B cell (primary cell): ENCODE data around the gene TEX13D. TPM values are rescaled to one million over a fixed set of nuclear protein-coding genes. Genes with fewer than 3 reads are reported as not detected.
"Not testable (repeated sequence)": the region's sequence is repeated elsewhere in the genome, so short reads cannot be mapped to it uniquely, and the experiment has no call there.

ENCODE experiments used
- ATAC-seq: fragments of 200-7000 bp; cut with Tn5 transposase; one replicate; pipeline ENCODE4 v1.10.0; 2021; ENCODE audit warnings: low read depth, mild to moderate bottlenecking, moderate number of reproducible peaks, moderate library complexity
- CTCF ChIA-PET: fragments of 350-600 bp; sonication (Branson Sonifier 250); formaldehyde crosslinking; loops from one replicate; lab custom pipeline; 2021; ENCODE audit warnings: antibody characterized with exemption, inconsistent platforms; lab: Charles Lee
- POLR2A ChIA-PET: fragments of 350-600 bp; sonication (Branson Sonifier 250); formaldehyde crosslinking; loops from one replicate; lab custom pipeline; 2021; ENCODE audit warnings: antibody characterized with exemption; lab: Charles Lee
- DNase-seq: peaks from one replicate; pipeline ENCODE4 v3.0.0; 2013
- H2AFZ ChIP-seq: 2 replicates; pipeline ENCODE4 v1.6.1; 2012; ENCODE audit warnings: mild to moderate bottlenecking, low read depth, low read length; ENCODE audit not compliant: insufficient read depth, poor library complexity, severe bottlenecking
- H3K27ac ChIP-seq, 2 donors: 1 replicate in 1 of 2; 2 replicates in 1 of 2; pipeline ENCODE4 v1.5.1; 2012 to 2013; ENCODE audit warnings: low read length in 2 of 2, mild to moderate bottlenecking in 2 of 2, moderate library complexity in 1 of 2
- H3K27me3 ChIP-seq, 4 experiments: fragments of 200-600 bp in 1 of 4; sonication (generic) in 1 of 4; replicated peaks in 1 of 4; 1 replicate in 2 of 4; 2 replicates in 2 of 4; pipeline versions ENCODE4 v1.6.1 to v1.7.0; 2013 to 2016; ENCODE audit warnings: low read length in 3 of 4, mild to moderate bottlenecking in 2 of 4, mixed read lengths in 1 of 4, moderate library complexity in 1 of 4; ENCODE audit not compliant: insufficient read depth in 4 of 4, control insufficient read depth in 3 of 4; ENCODE audit errors: control extremely low read depth in 1 of 4
- H3K36me3 ChIP-seq, 2 experiments: replicated peaks in 1 of 2; 1 replicate in 1 of 2; 2 replicates in 1 of 2; pipeline versions ENCODE4 v1.6.1 to v1.7.1; 2013; ENCODE audit warnings: low read length in 1 of 2; ENCODE audit not compliant: insufficient read depth in 2 of 2, control insufficient read depth in 1 of 2; ENCODE audit errors: control extremely low read depth in 1 of 2, extremely low read depth in 1 of 2
- H3K4me1 ChIP-seq, 2 donors: fragments of 200-600 bp in 1 of 2; sonication (generic) in 1 of 2; 1 replicate in 1 of 2; 2 replicates in 1 of 2; pipeline versions ENCODE4 v1.5.1 to v1.6.1; 2013 to 2017; ENCODE audit warnings: low read length in 2 of 2; ENCODE audit not compliant: control insufficient read depth in 2 of 2, insufficient read depth in 2 of 2
- H3K4me2 ChIP-seq: replicated peaks from 2 replicates; pipeline ENCODE3; 2012; ENCODE audit warnings: mild to moderate bottlenecking, low read depth, low read length; ENCODE audit not compliant: poor library complexity, severe bottlenecking
- H3K4me3 ChIP-seq, 5 experiments: fragments of 200-600 bp in 1 of 5; sonication (generic) in 1 of 5; 1 replicate in 3 of 5; 2 replicates in 2 of 5; pipeline versions ENCODE4 v1.5.1 to v1.7.0; 2011 to 2016; ENCODE audit warnings: low read length in 4 of 5, mild to moderate bottlenecking in 4 of 5, low read depth in 2 of 5, control low read depth in 1 of 5, moderate library complexity in 1 of 5; ENCODE audit not compliant: insufficient read depth in 1 of 5; ENCODE audit errors: control extremely low read depth in 1 of 5, extremely low read depth in 1 of 5
- H3K79me2 ChIP-seq: fragments of 200-600 bp; sonication (generic); one replicate; pipeline ENCODE4 v1.6.0; 2016; ENCODE audit warnings: low read length; ENCODE audit not compliant: control insufficient read depth, insufficient read depth
- H3K9ac ChIP-seq: fragments of 200-600 bp; sonication (generic); 2 replicates; pipeline ENCODE4 v1.6.1; 2017; ENCODE audit warnings: mild to moderate bottlenecking, low read length, moderate library complexity
- H3K9me3 ChIP-seq, 3 donors: one replicate each; pipeline versions ENCODE4 v1.6.1 to v1.7.1; 2013; ENCODE audit warnings: low read length in 2 of 3; ENCODE audit not compliant: control insufficient read depth in 2 of 3, insufficient read depth in 1 of 3; ENCODE audit errors: control extremely low read depth in 1 of 3
- H4K20me1 ChIP-seq: 2 replicates; pipeline ENCODE4 v1.6.0; 2012; ENCODE audit warnings: mild to moderate bottlenecking, low read length; ENCODE audit not compliant: insufficient read depth, control insufficient read depth, poor library complexity, severe bottlenecking
- H3K27ac Mint-ChIP-seq: one replicate; pipeline ENCODE4 v1.8.0; 2021; ENCODE audit warnings: mixed read lengths
- H3K27me3 Mint-ChIP-seq: one replicate; pipeline ENCODE4 v1.8.0; 2021; ENCODE audit warnings: mixed read lengths
- H3K4me1 Mint-ChIP-seq: one replicate; pipeline ENCODE4 v1.8.0; 2021; ENCODE audit warnings: mixed read lengths
- H3K4me3 Mint-ChIP-seq: one replicate; pipeline ENCODE4 v1.8.0; 2021; ENCODE audit warnings: mixed read lengths
- H3K9me3 Mint-ChIP-seq: one replicate; pipeline ENCODE4 v1.8.0; 2022; ENCODE audit warnings: mixed read lengths; ENCODE audit not compliant: insufficient read depth
- CTCF ChIP-seq: fragments of 200-600 bp; IDR thresholded peaks from one replicate; pipeline ENCODE4 v1.8.0; 2022; ENCODE audit warnings: antibody characterized with exemption, mild to moderate bottlenecking
- EZH2 ChIP-seq: IDR thresholded peaks from 2 replicates; pipeline ENCODE4 v1.6.1; 2012; ENCODE audit warnings: borderline replicate concordance, low read depth, mild to moderate bottlenecking, moderate library complexity, low read length; ENCODE audit not compliant: insufficient read depth, poor library complexity, severe bottlenecking
- WGBS: methylation state at CpG from one replicate; pipeline ENCODE4 v1.1.5; 2013; ENCODE audit warnings: missing lambda C conversion rate; ENCODE audit not compliant: insufficient coverage; 5-methylcytosine and 5-hydroxymethylcytosine counted together
- intact Hi-C: fragments of 100-400 bp; cut with micrococcal nuclease; formaldehyde crosslinking; loops from one replicate; pipeline ENCODE4 v1.10.0; 2022
- polyA plus RNA-seq: library from polyadenylated mRNA; depleted of rRNA; stranded (reverse); fragments of >200 nt; gene quantifications from 2 replicates; pipeline ENCODE4 v1.2.3, GENCODE V29; 2012
- total RNA-seq, 2 donors: library from RNA; stranded (reverse); fragments of 120-200 nt in 1 of 2; gene quantifications; 1 replicate in 1 of 2; 2 replicates in 1 of 2; pipeline versions ENCODE4 v1.2.3 to v1.2.4, GENCODE V29; 2013 to 2022

Gene TEX13D
- total and polyA plus RNA-seq, 2 donors (not counting 1 experiment from before 2014, with no cell fraction given) = not detected

- no peaks in the 10 kb centered on the region for H3K79me2 ChIP-seq
- H3K4me2 ChIP-seq = no peak overlapping the region
- H3K27me3 ChIP-seq = no peaks in the 10 kb centered on the region
- no peak overlapping the region for H3K27ac ChIP-seq
- no peaks in the 10 kb centered on the region for H3K36me3 ChIP-seq
- no peak overlapping the region for H3K4me3 ChIP-seq
- H4K20me1 ChIP-seq = no peaks in the 10 kb centered on the region
- Mint-ChIP-seq H3K9me3 (no peaks in the 10 kb centered on the region), H3K27ac (no peak overlapping the region), H3K4me1 (no peaks in the 10 kb centered on the region), H3K4me3 (no peak overlapping the region), H3K27me3 (peaks cover 6% of the 10 kb centered on the region)
- no peak overlapping the region for H3K9ac ChIP-seq
- intact Hi-C loops = no loop called here
- POLR2A ChIA-PET = no interaction called here
- TF ChIP-seq EZH2 = no peak
- H2AFZ ChIP-seq = no peak overlapping the region
- CTCF ChIA-PET = no interaction called here
- DNase-seq (no peak), ATAC-seq (no peak)
- no CpG with 5 or more reads among the region's 4 CpGs for WGBS
- H3K4me1 ChIP-seq = no peaks in the 10 kb centered on the region
- no peaks in the 10 kb centered on the region for H3K9me3 ChIP-seq
These were observed 43.0 kb upstream of the TEX13D start for GRCh38 chrX:124289443-124289842.

- Histone ChIP-seq H3K4me1 (no peaks in the 10 kb centered on the region), H4K20me1 (no peaks in the 10 kb centered on the region), H3K9me3 (no peaks in the 10 kb centered on the region), H3K9ac (no peak overlapping the region), H3K27ac (no peak overlapping the region), H3K4me3 (no peak overlapping the region), H2AFZ (no peak overlapping the region), H3K4me2 (no peak overlapping the region), H3K79me2 (no peaks in the 10 kb centered on the region), H3K27me3 (no peaks in the 10 kb centered on the region), H3K36me3 (no peaks in the 10 kb centered on the region)
- H3K4me1 Mint-ChIP-seq = no peaks in the 10 kb centered on the region
- no peaks in the 10 kb centered on the region for H3K9me3 Mint-ChIP-seq
- no peak for TF ChIP-seq CTCF
- no peak for TF ChIP-seq EZH2
- intact Hi-C loops = no loop called here
- no peak overlapping the region for H3K4me3 Mint-ChIP-seq
- ChIA-PET POLR2A (no interaction called here), CTCF (no interaction called here)
- H3K27me3 Mint-ChIP-seq = peaks cover 3% of the 10 kb centered on the region
- H3K27ac Mint-ChIP-seq = no peak overlapping the region
- ATAC-seq = no peak
- no peak for DNase-seq
These were observed 38.6 kb upstream of the TEX13D start for GRCh38 chrX:124293810-124294209.

- H3K4me3 ChIP-seq, H3K4me2 ChIP-seq, H3K27ac ChIP-seq, H3K4me3 Mint-ChIP-seq, H2AFZ ChIP-seq, CTCF ChIA-PET, H3K4me1 ChIP-seq, H3K9me3 ChIP-seq, POLR2A ChIA-PET, intact Hi-C loops, H3K27me3 ChIP-seq, DNase-seq, H3K4me1 Mint-ChIP-seq, H3K27ac Mint-ChIP-seq, H3K27me3 Mint-ChIP-seq, H4K20me1 ChIP-seq, H3K9ac ChIP-seq, ATAC-seq, H3K79me2 ChIP-seq, H3K36me3 ChIP-seq, H3K9me3 Mint-ChIP-seq: not testable (repeated sequence)
- WGBS = no CpG with 5 or more reads among the region's 4 CpGs
These were observed 33.1 kb upstream of the TEX13D start for GRCh38 chrX:124299323-124299722.
